HG02885 (cell line): ENCODE data around the gene SGMS1.
"Not testable (repeated sequence)": the region's sequence is repeated elsewhere in the genome, so short reads cannot be mapped to it uniquely, and the experiment has no call there.

Experiments used
- ATAC-seq: cut with Tn5 transposase; IDR thresholded peaks from one replicate; pipeline ENCODE4 v1.9.1; 2021; ENCODE audit warnings: mild to moderate bottlenecking; ENCODE audit not compliant: unreplicated experiment, poor library complexity

Gene SGMS1

GRCh38 chr10:50541921-50542320, 81.8 kb downstream of the SGMS1 start:
- ATAC-seq: peak; percentile 62

- no peak for ATAC-seq
Observed at GRCh38 chr10:50541317-50541716, 82.4 kb downstream of the SGMS1 start.

- ATAC-seq: peak; percentile 2
Observed at GRCh38 chr10:50540826-50541122, 83.0 kb downstream of the SGMS1 start.

- ATAC-seq: peak; percentile 54
Observed at GRCh38 chr10:50540069-50540825, 83.5 kb downstream of the SGMS1 start.

DNA sequence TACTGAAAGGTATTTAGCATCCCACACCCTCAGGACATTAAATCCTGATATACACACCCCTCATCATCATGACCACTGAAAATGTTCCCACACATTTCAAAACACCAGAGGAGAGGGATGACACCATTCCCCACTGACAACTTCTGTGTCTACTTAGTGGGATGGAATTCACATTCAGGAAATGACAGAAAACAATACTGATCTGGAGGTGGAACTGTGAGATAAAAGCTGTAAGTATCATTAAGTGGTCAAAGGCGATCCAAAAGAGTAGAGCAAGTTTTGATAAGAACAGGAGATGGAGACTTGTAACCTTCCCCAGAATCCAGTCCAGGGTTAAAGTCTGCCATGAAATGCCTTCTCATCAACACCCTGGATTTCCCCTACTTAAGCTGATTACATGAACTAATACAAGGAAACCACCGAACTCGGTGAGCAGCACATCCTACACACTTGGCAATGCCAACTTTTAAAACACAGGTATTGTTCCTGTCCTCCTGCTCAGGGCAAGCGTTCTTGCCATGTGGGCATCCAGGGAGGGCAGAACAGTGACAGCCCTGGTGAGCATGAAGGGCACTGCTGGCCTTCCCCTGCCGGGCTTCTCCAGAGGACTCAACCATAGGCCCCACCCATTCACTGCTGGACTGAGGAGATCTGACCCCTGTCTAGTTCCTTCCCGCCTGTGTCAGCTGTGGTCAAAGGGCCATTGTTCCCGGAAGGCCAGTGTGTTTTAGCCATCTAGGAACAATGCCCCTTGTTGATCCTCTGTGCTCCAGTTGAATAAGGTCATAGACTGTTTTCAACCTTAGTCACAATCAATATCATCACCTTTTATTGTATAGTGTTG, 85.0 kb downstream of the SGMS1 start:
- ATAC-seq: no peak

GRCh38 chr10:50536617-50537240, 87.0 kb downstream of the SGMS1 start:
- no peak for ATAC-seq

GRCh38 chr10:50534748-50535376, 88.9 kb downstream of the SGMS1 start:
- not testable (repeated sequence) for ATAC-seq

DNA sequence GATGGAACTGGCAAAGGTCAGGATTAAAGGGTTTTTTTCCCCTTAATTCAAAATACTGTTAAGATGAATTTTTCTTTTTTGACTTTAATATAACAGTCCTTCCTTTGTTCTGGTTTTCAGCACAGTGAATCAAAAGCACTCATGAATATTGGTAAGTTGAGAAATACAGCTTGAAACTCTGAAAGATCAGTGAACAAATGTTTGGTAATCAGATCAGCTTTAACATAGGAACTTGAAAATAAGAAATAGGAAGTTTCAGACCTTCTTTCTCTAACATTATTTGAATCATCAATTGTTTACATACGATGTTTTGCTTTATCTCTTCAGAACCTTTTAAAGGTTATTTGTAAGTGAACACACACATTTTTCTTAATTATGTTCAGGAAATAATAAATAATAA, 90.5 kb downstream of the SGMS1 start:
- no peak for ATAC-seq

- no peak for ATAC-seq
Observed at GRCh38 chr10:50531388-50532077, 92.2 kb downstream of the SGMS1 start.

DNA sequence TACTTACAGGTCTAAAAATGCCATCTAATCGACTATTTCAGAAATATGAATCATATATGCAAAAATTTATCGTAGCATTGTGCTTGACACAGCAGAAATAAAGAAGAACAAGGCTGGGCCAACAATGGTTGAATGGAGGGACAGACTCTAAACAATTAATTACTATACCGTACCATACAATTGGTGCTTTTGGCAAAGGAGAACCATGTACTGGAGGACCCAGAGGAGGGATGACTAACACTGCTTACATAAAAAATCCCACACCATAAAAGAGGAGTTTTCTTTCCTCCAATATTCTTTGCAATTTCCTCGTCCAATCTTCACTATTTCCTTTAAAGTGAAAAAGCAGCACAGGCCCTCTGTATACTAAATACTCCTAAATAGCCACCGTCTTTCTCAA, 94.1 kb downstream of the SGMS1 start:
- no peak for ATAC-seq

DNA sequence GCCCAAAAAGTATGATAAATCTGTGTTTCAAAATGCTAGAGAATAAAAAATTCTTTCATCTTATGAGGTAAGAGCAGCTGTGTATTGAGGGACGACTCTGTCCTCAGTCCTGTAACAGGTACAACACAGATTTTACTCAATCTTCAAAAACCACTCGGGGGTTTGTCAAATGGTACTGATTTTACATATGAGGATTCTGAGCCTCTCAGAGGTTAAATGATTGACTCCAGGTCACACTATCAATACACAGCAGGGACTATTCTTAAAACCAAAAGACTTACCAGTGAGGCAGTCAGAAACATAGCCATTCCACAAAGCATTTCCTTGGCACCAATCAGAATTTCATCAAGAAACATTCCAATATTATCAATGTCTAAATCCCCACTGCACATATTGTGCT, 95.5 kb downstream of the SGMS1 start:
- no peak for ATAC-seq

- ATAC-seq: no peak
Observed at GRCh38 chr10:50527442-50528043, 96.2 kb downstream of the SGMS1 start.

DNA sequence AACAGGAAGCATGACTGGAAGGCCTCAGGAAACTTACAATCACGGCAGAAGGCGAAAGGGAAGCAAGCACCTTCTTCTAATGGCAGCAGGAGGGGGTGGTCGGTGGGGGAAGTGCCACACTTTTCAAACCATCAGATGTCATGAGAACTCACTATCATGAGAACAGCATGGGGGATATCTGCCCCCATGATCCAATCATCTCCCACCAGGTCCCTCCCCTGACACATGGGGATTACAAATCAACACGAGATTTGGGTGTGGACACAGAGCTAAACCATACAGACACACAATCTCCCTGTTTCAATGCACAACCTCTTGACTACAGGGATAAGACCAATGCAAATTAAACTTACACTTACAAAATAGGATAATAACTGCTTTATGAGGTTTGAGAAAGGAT, 97.6 kb downstream of the SGMS1 start:
- ATAC-seq: no peak

DNA sequence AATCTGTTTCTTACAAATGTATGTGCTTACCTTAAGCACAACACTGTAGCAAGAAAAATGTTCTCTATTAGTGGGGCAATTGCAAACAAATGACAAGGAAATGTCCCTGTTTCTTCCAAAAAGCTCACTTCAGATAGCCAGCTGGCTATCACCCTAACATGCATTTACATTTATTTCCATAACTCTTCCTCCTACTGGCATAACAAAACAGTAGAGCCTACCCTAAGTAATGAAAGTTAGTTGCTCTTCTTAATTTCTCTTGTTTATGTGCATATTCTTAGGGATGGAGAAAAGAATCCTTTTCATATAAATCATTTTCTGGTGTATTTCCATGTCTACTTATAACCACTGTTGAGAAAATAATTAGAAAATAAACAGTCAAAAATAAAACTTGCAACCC, 100.4 kb downstream of the SGMS1 start:
- no peak for ATAC-seq

DNA sequence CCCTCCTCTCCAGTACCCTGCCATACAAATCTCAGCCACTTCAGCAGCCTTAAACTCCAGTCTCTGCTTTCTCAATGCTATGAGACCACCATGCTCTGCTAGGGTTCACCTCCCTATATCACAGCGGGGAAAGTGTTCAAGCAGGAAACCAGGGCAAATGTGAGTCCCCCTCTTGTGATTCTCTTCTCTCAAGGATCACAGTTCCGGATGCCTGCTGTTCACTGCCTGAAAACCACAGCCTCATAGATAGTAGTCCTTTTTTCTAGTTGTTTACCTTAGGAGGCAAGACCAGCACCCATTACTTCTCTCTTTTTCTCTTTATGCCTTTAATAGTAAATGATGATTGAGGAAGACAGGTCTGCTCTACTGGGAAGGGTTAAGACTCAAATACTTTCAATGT, 100.8 kb downstream of the SGMS1 start:
- ATAC-seq: no peak

- ATAC-seq: no peak
Observed at GRCh38 chr10:50520115-50520514, 103.6 kb downstream of the SGMS1 start.

GRCh38 chr10:50517626-50518025, 106.1 kb downstream of the SGMS1 start:
- no peak for ATAC-seq

DNA sequence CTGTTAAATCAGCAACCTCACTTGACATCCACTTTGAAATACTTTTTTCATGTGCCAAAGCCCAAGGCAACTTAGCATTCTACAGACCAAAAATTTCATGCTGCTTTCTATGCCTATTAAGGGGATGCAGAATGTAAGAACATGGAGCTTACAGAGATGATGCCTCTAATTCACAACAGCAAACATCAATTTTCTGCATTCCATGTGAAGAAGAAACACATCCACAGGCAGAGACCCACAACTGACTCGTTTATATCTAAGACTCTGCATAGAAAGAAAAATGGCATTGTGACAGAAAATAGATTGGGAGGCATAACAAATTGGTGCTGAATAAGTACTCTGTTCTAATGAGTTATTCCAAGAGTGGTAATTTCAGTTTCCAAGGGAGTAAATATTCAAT, 107.6 kb downstream of the SGMS1 start:
- no peak for ATAC-seq

- ATAC-seq: no peak
Observed at GRCh38 chr10:50515420-50515819, 108.3 kb downstream of the SGMS1 start.

DNA sequence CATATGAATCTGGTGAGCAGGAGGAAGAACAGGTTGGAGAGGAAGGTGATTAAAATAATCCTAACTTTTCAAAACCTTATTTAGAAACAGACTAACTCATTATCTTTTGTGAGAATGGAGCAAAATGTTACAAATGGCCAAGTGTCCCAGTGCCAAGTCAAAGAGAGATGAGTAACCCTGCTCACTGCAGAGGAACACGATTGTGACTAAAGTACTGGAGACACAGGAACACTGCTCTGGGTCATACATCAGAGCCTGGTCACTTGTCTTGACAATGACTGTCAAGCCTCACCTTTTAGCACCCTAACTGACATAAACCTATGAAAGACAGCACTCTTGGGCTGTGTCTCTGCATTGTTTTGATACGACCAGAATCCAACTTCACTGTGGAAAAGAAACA, 108.8 kb downstream of the SGMS1 start:
- no peak for ATAC-seq
